ENCODE results near the gene OPRL1.

DNA sequence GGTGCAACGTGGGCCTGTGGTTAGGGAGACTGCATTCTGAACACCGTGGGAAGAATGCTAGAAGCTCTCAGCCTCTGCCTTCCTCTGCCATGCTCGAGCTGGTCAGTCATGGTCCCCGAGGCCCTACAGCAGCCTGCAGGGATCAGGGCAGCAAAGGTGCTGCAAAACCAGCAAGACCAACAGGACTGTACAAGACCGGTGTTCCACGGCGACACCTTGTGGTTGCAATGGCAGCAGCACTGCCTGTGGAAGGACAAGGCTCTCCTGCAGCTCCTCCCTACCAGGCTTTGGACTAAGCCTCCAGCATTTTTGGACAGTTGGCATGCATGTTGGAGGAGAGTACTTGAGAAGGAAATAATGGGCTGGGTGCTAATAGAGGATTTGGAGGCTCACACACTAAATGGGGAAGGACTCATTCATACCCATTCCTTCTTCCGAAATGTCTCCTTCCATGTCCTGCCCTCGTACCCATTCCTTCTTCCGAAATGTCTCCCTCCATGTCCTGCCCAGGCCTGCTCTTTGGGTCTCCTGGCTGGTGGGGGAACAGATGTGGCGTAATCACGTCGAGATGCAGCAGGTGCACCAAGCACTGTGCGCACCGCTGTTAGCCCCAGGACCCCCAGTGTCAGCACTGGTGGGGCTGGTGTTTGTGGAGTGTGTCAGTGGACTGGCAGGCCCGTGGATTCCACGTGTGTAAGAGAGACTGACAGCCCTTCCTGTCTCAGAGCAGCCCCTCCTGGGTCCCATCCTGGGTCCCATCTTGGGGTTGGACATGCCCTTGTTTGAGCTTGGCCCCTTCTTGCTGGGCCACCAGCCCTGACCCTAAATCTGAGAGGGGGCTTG lies 65.8 kb downstream of the OPRL1 start:
- TF ChIP-seq, protein P1, sequence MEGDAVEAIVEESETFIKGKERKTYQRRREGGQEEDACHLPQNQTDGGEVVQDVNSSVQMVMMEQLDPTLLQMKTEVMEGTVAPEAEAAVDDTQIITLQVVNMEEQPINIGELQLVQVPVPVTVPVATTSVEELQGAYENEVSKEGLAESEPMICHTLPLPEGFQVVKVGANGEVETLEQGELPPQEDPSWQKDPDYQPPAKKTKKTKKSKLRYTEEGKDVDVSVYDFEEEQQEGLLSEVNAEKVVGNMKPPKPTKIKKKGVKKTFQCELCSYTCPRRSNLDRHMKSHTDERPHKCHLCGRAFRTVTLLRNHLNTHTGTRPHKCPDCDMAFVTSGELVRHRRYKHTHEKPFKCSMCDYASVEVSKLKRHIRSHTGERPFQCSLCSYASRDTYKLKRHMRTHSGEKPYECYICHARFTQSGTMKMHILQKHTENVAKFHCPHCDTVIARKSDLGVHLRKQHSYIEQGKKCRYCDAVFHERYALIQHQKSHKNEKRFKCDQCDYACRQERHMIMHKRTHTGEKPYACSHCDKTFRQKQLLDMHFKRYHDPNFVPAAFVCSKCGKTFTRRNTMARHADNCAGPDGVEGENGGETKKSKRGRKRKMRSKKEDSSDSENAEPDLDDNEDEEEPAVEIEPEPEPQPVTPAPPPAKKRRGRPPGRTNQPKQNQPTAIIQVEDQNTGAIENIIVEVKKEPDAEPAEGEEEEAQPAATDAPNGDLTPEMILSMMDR (IDR thresholded peaks at IDR 0.05; ENCODE audit: insufficient read depth, low read length, poor library complexity, severe bottlenecking), result no peak
- TF ChIP-seq EZH2phosphoT487 (conservative IDR thresholded peaks at IDR 0.05; ENCODE audit: low read length), result no peak
